GM12891 (cell line): Measurements from ENCODE around the gene CLMP.

Experiments used
- DNase-seq: peaks from one replicate; pipeline ENCODE4 v3.0.0; 2011; ENCODE audit warnings: low spot score; ENCODE audit not compliant: insufficient read length
- FAIRE-seq: peaks from 2 replicates; lab custom pipeline; 2011; peaks lifted over from hg19 to GRCh38; lab: Jason Lieb, UNC
- PAX5 ChIP-seq: IDR thresholded peaks from 2 replicates; pipeline ENCODE4 v1.6.1; 2011; ENCODE audit warnings: low read length, moderate library complexity, mild to moderate bottlenecking; ENCODE audit not compliant: insufficient read depth, severe bottlenecking
- POLR2A ChIP-seq: IDR thresholded peaks from 2 replicates; pipeline ENCODE4 v1.6.1; 2011; ENCODE audit warnings: low read depth, low read length, control low read depth
- POLR2AphosphoS5 ChIP-seq: IDR thresholded peaks from 2 replicates; pipeline ENCODE4 v1.6.1; 2011; ENCODE audit warnings: low read depth, low read length, control low read depth
- POU2F2 ChIP-seq: IDR thresholded peaks from 2 replicates; pipeline ENCODE4 v1.6.1; 2011; ENCODE audit warnings: low read depth, mild to moderate bottlenecking, control low read depth, low read length, moderate library complexity
- SPI1 ChIP-seq: IDR thresholded peaks from 2 replicates; pipeline ENCODE4 v1.6.1; 2011; ENCODE audit warnings: low read depth, low read length, control low read depth
- TAF1 ChIP-seq: IDR thresholded peaks from 2 replicates; pipeline ENCODE4 v1.6.1; 2011; ENCODE audit warnings: low read depth, low read length, control low read depth

CLMP gene

DNA sequence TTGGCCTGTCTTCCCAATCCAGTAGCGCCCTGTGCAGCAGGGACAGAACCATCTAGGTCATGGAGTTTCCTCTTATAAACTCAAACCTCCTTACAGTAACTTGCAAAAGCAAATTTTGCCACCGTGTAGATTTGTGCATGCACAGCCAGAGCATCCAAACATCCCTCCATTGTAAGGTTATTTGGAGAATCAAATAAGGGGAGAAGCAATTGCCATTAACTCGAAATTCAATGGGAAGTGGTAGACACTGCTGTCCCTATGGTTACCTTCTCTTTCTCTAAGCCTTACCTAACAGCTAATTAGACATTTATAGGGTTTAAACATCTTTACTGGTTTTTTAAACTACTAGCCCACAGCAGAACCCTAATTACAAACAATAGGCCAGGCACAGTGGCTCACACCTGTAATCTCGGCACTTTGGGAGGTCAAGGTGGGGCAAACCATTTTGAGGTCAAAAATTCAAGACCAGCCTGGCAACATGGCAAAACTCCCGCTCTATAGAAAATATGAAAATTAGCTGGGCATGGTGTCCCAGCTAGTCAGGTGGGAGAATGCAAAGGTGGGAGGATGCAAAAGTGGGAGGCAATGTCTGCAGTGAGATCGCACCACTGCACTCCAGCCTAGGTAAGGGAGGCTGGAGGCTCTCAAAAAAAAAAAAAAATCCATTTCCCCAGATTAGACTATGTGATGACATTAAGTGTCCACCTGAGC, 139.7 kb downstream of the CLMP start:
- TF ChIP-seq POU2F2 (no peak), POLR2A (peak; percentile 65; the same call in 1 of the 2 replicates), POLR2AphosphoS5 (peak; percentile 41)
- DNase-seq: no peak
- no peak for FAIRE-seq

- DNase-seq (peak; percentile 33), FAIRE-seq (peak; percentile 52)
These were observed 140.6 kb downstream of the CLMP start for GRCh38 chr11:123054301-123055065.

GRCh38 chr11:123052901-123053721, 141.9 kb downstream of the CLMP start:
- no peak for TF ChIP-seq TAF1
- no peak for TF ChIP-seq SPI1
- no peak for TF ChIP-seq POU2F2
- no peak for TF ChIP-seq POLR2AphosphoS5
- TF ChIP-seq POLR2A: no peak
- TF ChIP-seq PAX5: no peak
- DNase-seq: no peak
- no peak for FAIRE-seq

More at GRCh38 chr11:123054301-123055065, 140.6 kb downstream of the CLMP start:
- TF ChIP-seq POU2F2 (no peak), SPI1 (no peak), POLR2A (peak; percentile 76), PAX5 (no peak), TAF1 (no peak), POLR2AphosphoS5 (peak; percentile 83)

GRCh38 chr11:123051634-123052033, 143.4 kb downstream of the CLMP start:
- no peak for DNase-seq
- TF ChIP-seq SPI1: no peak
- no peak for TF ChIP-seq POLR2A
- TF ChIP-seq PAX5: no peak
- TF ChIP-seq POLR2AphosphoS5: no peak
- no peak for TF ChIP-seq POU2F2
- no peak for TF ChIP-seq TAF1
- FAIRE-seq: no peak

- TF ChIP-seq TAF1 (no peak), POLR2A (no peak), POU2F2 (no peak), POLR2AphosphoS5 (no peak), PAX5 (no peak), SPI1 (no peak)
- no peak for FAIRE-seq
- no peak for DNase-seq
These were observed 143.9 kb downstream of the CLMP start for GRCh38 chr11:123051146-123051545.

GRCh38 chr11:123047947-123048293, 147.1 kb downstream of the CLMP start:
- TF ChIP-seq TAF1 (no peak), POLR2AphosphoS5 (no peak), POU2F2 (no peak), SPI1 (no peak), PAX5 (no peak), POLR2A (no peak)
- DNase-seq (no peak), FAIRE-seq (no peak)

DNA sequence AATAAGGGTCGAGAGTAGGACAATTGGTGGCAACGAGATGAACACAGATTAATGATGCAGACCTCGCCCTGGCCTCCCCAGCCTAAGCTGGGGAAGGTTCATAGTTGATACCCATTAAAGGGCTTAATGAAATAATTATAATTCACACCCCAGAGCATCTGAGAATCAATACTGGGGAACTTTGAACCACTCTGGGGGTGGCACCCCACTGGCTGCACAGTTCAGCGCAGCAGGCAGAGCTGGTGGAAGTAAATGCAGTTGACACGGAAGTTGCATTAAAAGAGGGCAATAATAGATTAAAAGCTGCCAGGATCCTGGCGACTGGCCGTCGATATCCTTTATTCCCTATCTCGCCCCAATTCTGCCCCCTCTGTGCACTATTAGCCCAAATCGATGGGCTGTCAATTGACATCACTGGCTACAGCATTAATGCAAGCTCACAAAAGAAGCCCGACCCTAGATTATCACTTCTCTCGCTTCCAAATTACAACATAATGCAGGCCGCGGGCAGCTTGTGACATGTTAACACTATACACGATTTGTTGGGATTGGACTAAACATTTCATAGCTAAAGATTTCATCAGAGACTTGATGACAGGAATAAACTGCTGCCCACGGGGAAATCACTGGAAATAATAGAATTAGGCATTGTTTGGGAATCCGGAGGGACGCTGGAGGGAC, 147.6 kb downstream of the CLMP start:
- DNase-seq (no peak), FAIRE-seq (no peak)
- TF ChIP-seq POLR2AphosphoS5: no peak
- no peak for TF ChIP-seq SPI1
- no peak for TF ChIP-seq PAX5
- no peak for TF ChIP-seq POLR2A
- TF ChIP-seq POU2F2: no peak
- TF ChIP-seq TAF1: no peak

GRCh38 chr11:123046473-123047259, 148.4 kb downstream of the CLMP start:
- DNase-seq (no peak), FAIRE-seq (no peak)
- TF ChIP-seq POLR2AphosphoS5: no peak
- no peak for TF ChIP-seq PAX5
- no peak for TF ChIP-seq TAF1

GRCh38 chr11:123045101-123045500, 149.9 kb downstream of the CLMP start:
- TF ChIP-seq TAF1: no peak
- no peak for TF ChIP-seq SPI1
- no peak for TF ChIP-seq POU2F2
- TF ChIP-seq POLR2A: no peak
- no peak for TF ChIP-seq PAX5
- no peak for TF ChIP-seq POLR2AphosphoS5
- FAIRE-seq: no peak
- DNase-seq: no peak

DNA sequence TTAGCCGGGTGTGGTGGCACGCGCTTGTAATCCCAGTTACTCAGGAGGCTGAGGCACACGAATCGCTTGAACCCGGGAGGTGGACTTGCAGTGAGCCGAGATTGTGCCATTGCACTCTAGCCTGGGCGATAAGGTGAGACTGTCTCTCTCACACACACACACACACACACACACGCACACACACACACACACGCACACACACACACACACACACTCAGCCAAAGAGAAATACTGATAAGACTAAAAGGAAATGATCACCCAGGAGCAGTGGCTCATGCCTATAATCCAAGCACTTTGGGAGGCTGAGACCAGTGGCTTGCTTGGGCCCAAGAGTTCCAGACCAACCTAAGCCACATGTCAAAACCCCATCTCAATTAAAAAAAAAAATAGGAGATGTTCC, 153.9 kb downstream of the CLMP start:
- TF ChIP-seq PAX5 (no peak), POLR2AphosphoS5 (no peak), TAF1 (no peak), POLR2A (no peak), POU2F2 (no peak), SPI1 (no peak)
- FAIRE-seq: no peak

More for the DNA sequence above, 153.9 kb downstream of the CLMP start:
- DNase-seq: no peak
